ENCODE data around the gene PLLP.

The PLLP gene, protein sequence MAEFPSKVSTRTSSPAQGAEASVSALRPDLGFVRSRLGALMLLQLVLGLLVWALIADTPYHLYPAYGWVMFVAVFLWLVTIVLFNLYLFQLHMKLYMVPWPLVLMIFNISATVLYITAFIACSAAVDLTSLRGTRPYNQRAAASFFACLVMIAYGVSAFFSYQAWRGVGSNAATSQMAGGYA

DNA sequence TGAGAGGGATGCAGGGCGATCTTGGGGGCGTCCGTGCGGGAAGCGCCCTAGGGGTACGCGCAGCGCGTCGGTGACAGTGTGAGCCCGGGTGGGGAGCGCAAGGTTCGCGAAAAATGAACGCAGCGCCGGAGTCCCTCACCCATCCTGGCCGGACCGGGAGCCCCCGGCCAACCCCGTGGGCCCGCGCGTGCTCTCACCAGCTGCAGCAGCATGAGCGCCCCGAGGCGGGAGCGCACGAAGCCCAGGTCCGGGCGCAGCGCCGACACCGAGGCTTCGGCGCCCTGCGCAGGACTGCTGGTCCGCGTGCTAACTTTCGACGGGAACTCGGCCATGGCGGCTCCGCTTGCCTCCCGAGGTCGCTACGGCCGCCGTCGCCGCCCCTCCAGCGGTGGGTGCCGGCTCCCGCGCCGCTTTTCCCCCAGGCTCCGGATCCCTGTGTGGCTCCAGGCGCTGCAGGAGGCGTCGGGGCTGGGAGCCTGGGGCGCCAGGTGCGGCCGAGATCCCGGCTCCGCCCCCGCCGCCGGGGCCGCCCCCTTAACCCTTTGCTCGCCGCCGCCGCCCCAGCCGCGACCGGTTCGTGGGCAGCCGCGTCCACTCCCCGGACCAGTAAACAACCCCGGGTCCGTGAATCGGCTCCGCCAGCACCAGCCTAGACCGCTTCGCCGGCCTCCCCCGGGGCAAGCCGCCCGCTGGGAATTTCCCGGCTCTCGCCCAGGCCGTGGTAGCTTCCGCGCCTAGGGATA, at the start of gene PLLP:
TSS of gene PLLP (minus strand) at position 464 of the 743 bp plus-strand sequence. CDS start at position 332, 132 bp downstream.
- DNase-seq (ENCODE audit: low read depth) = peak; percentile 27

DNA sequence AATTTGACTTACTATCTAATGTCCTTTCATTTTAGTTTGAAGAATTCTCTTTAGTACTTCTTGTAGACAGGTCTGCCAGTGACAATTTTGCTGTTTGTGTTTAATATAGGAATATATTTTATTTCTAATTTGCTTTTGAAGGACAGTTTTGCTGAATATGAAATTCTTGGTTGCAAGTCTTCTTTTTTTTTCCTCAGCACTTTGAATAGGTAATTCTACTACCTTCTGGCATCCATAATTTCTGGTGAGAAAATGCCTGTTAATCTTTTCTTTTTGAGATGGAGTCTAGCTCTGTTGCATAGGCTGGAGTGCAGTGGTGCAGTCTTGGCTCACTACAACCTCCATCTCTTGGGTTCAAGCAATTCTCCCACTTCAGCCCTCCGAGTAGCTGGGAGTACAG, 48.9 kb upstream of the PLLP start:
- no peak for DNase-seq (ENCODE audit: low read depth)

GRCh38 chr16:57331355-57331754, 46.9 kb upstream of the PLLP start:
- DNase-seq (ENCODE audit: low read depth) = no peak

GRCh38 chr16:57329718-57330327, 45.4 kb upstream of the PLLP start:
- no peak for DNase-seq (ENCODE audit: low read depth)

DNA sequence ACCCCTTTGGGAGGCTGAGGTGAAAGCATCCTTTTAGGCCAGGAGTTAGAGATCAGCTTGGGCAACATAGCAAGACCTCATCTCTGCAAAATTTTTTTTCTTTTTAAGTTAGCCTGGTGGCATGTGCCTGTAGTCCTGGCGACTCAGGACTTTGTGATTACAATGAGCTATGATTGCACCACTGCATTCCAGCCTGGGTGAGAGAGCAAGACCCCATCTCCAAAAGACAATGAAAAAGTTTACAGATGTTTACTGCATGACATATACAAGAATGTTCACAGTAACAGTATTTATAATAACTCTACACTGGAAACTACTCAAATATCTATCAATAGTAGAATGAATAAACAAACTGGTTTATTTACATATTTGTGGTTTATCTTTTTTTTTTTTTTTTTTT, 41.0 kb upstream of the PLLP start:
- no peak for DNase-seq (ENCODE audit: low read depth)

DNA sequence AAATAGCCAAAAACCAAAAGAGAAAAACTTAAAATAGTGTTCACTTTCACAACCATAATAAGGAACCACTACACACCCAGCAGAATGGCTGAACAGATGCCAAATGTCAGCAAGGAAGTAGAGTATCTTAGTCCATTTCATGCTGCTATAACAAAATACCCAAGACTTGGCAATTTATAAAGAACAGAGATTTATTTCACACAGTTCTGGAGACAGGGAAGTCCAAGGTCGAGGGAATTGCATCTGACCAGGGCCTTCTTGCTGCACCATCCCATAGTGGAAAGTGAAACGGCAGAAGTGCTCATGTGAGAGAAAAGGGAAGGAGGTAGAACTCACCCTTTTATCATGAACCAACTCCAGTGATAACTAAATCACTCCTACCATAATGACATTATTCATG, 40.3 kb upstream of the PLLP start:
- no peak for DNase-seq (ENCODE audit: low read depth)

DNA sequence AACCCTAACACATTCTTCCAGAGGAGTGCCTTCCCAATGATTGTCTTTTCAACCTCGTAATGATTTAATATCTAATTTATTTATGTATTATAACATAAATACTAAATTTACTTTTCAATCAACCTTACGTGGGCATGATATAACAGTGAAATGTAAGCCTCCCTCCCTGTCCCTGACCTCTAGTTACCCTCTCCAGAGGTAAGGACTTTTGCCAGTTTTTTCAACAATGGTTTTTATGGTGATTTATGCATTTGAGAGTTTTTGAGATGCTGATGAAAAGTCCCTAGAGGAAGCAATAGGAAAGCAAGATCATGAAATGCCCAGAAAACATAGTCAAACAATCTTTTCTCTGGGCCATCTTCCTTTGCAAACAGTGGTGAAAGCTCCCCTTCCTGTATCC, 35.2 kb upstream of the PLLP start:
- DNase-seq (ENCODE audit: low read depth) = no peak

DNA sequence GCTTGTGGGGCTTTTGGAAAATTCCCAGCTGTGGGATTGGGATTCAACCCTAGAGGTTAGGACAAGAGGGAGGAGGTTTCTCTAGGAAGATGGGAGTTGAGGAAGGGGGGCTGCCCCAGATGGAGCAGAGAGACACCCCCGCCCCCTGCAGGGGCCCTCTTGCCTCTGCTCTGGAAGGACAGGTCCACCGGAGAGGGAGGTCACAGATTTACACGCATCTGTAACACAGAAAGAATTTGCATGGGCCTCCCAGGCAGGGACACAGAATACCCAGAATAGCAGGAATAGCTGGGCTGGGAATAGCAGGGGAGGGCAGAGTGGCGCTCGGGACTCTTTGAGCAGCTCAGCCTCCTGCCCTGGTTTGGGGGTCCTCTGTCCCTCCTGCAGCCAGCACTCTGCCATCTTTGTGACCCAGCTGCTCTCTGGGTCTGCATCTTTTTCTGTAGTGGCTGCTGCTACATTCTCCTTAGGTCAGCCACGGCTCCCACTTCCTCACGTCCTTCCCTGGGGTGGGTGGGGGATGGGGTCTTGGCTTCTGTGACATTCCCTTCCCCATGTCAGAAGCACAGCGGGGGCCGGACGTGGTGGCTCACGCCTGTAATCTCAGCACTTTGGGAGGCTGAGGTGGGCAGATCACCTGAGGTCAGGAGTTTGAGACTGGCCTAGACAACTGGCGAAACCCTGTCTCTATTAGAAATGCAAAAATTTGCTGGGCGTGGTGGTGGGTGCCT, 33.9 kb upstream of the PLLP start:
- DNase-seq (ENCODE audit: low read depth) = no peak

- DNase-seq (ENCODE audit: low read depth) = no peak
Measured at GRCh38 chr16:57316390-57317017, 32.0 kb upstream of the PLLP start.

- no peak for DNase-seq (ENCODE audit: low read depth)
Measured at GRCh38 chr16:57315416-57315815, 30.9 kb upstream of the PLLP start.

DNA sequence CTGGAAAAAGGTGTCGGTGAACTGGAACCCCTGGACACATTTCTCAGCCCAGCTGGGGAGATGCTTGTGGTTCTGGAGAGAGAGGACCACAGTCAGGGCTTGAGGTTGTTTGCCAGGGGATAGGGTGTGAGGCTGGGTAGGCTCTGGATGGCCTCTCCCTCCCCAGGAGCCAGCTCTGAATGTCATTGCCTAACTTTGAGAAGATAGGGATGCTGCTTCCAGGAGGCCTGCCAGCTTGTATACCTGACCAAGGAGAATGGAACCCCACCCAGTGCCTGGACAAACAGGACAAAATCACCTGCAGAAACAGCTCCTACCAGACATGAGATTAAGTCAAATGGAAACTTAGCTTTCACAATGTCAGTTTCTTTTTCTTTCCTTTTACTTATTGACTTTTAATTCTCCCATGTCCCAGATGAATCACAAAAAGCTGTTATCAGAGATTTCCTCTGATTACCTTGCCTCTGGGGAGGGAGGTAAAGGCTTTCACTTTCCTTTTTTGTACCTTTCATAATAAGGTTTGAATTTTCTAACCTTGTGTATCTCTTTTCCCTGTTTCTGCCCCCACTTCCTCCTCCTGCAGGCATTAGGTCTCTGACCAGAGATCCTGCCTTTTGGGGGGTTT, 29.8 kb upstream of the PLLP start:
- DNase-seq (ENCODE audit: low read depth) = no peak

- no peak for DNase-seq (ENCODE audit: low read depth)
Measured at GRCh38 chr16:57313509-57313908, 29.0 kb upstream of the PLLP start.

DNA sequence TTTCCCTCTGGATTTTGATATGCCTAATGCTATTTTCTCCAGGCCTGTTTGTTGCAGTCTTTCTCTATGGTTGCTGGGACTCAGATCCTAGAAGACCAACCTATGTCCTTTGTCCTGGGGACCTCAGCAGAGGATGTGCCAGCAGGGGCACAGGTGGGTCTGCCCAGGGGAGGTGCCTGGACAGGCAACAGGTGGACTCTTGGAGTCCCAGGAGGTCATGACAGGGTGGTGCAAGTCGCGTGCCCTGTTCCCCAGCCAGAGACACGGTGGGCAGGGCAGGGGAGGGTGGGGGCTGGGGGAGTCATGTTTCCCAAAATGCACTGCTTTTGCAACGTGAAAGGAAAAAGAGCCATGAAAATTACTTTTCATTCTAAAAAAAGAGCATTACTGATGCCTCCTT, 26.3 kb upstream of the PLLP start:
- no peak for DNase-seq (ENCODE audit: low read depth)

DNA sequence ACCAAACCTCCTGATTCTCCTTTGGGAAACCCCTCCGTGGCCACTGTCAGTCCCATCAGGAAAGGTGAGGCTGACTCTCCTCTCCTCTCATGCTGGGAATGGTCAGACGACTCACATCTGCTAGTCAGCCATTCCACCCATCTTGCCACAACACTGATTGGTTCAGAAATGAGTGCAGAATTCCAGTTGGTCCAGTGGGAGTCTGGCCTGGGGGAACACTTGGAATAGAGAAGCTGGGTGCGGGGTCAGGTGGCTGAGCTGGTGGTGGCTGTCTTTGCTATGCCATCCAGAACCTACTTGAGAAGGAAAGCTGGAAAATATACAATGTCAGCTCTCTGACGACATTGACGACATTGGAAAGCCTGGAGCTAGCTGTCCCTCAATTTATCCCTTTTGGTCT, 23.6 kb upstream of the PLLP start:
- DNase-seq (ENCODE audit: low read depth) = no peak

GRCh38 chr16:57307365-57307764, 22.9 kb upstream of the PLLP start:
- no peak for DNase-seq (ENCODE audit: low read depth)

GRCh38 chr16:57306676-57307341, 22.3 kb upstream of the PLLP start:
- DNase-seq (ENCODE audit: low read depth) = no peak

- no peak for DNase-seq (ENCODE audit: low read depth)
Measured at GRCh38 chr16:57305159-57305811, 20.8 kb upstream of the PLLP start.

DNA sequence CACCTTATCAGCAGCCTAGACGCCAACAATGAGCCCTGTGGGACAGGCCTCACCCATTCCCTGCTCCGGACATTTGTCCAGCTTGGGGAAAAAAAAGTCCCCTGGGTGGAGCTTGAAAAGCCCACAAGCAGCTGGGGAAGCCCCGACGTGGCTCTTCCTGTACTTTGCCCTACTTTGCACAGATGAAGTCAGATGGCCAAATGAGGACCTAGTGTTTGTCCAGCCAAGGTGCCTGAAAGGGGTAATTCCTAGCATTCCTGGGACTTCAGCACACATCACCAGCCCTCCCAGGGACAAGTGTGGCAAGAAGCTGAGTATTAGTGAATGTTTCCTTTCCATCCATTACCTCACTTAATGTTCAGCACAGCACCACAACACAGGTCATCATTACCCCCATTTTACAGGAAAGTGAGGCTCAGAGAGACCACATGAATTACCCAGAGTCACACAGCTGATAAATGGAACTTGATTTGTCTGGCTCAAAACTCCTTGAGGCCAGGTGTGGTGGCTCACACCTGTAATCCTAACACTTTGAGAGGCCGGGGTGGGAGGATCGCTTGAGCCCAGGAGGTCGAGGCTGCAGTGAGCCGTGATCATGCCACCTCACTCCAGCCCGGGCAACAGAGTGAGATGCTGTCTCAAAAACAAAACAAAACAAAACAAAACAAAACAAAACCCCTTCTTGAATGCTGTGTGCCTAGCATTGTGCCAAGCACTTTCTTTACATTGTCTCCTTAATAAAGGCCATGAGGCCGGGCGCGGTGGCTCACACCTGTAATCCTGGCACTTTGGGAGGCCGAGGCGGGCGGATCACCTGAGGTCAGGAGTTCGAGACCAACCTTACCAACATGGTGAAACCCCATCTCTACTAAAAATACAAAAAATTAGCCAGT, 19.9 kb upstream of the PLLP start:
- DNase-seq (ENCODE audit: low read depth) = no peak

DNA sequence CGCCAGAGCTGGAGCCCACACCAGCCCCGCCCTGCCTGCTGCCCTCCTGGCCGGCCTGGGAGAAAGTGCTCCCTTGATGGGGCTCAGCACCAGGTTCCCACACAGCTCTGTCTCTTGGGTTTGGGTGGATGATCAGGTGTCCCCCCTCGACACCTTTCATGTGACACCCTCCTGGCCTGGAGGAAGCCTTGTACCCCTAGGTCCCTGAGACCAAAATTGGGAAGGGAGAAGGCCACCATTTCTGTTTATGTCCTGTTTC, 19.4 kb upstream of the PLLP start:
- no peak for DNase-seq (ENCODE audit: low read depth)

Data from activated T-cell treated with anti-CD3 and anti-CD28 coated beads for 48 hours (primary cell).